A549 (cell line): ENCODE measurements around the gene MTG1. TPM values are rescaled to one million over a fixed set of nuclear protein-coding genes. Genes with fewer than 3 reads are reported as not detected.
A peak's percentile ranks its signal among the peaks of the same experiment; 100 is the strongest.

Experiments used
- ATAC-seq, 2 experiments: fragments of 200-7000 bp in 1 of 2; fragments of >200 bp in 1 of 2; cut with Nextera tagmentation in 1 of 2; cut with Tn5 transposase in 1 of 2; 3 replicates each; pipeline versions ENCODE4 v1.8.0 to v1.9.1; 2018 to 2020; ENCODE audit warnings: mild to moderate bottlenecking in 1 of 2, moderate library complexity in 1 of 2
- CTCF ChIA-PET: fragments of 300-600 bp; sonication (Branson Sonifier 250); formaldehyde crosslinking; extraction: SDS; loops from one replicate; lab custom pipeline; 2021; ENCODE audit warnings: antibody characterized with exemption, inconsistent platforms; lab: Yijun Ruan, JAX
- POLR2A ChIA-PET: fragments of 350-600 bp; formaldehyde crosslinking; extraction: SDS; loops from one replicate; lab custom pipeline; 2021; ENCODE audit warnings: antibody characterized with exemption, inconsistent platforms; lab: Yijun Ruan, JAX
- DNase-seq, 2 experiments: peaks; one replicate each; pipeline versions ENCODE4 v3.0.0 to v3.0.0-alpha.2; 2011 to 2016; ENCODE audit warnings: low read depth in 1 of 2, low spot score in 1 of 2
- FAIRE-seq: peaks from 2 replicates; lab custom pipeline; 2011; peaks lifted over from hg19 to GRCh38; lab: Jason Lieb, UNC
- H3K27ac ChIP-seq, 2 experiments: fragments of >200 bp; sonication (Bioruptor Twin); formaldehyde crosslinking; 3 replicates each; pipeline ENCODE4 v1.5.1; 2016 to 2017
- H3K4me1 ChIP-seq: fragments of >200 bp; sonication (Bioruptor Twin); formaldehyde crosslinking; 3 replicates; pipeline ENCODE4 v1.6.1; 2016
- H3K4me2 ChIP-seq: fragments of >200 bp; sonication (Bioruptor Twin); formaldehyde crosslinking; 3 replicates; pipeline ENCODE4 v1.6.1; 2016
- H3K4me3 ChIP-seq: fragments of >200 bp; sonication (Bioruptor Twin); formaldehyde crosslinking; 3 replicates; pipeline ENCODE4 v1.5.1; 2016
- H3K9me3 ChIP-seq: fragments of >200 bp; sonication (Bioruptor Twin); formaldehyde crosslinking; 3 replicates; pipeline ENCODE4 v1.6.1; 2016
- ATOH8 ChIP-seq: fragments of 250-450 bp; sonication (Bioruptor Pico); IDR thresholded peaks from 2 replicates; pipeline ENCODE4 v1.5.0; 2020; ENCODE audit warnings: low read depth, mild to moderate bottlenecking, moderate library complexity
- BCL3 ChIP-seq: fragments of >200 bp; sonication (Bioruptor Twin); formaldehyde crosslinking; IDR thresholded peaks from 3 replicates; pipeline ENCODE4 v1.6.1; 2016
- BHLHE40 ChIP-seq: IDR thresholded peaks from 2 replicates; pipeline ENCODE4 v1.6.1; 2012; ENCODE audit warnings: low read depth, low read length, inconsistent platforms
- CBX2 ChIP-seq: fragments of 200-600 bp; sonication (generic); IDR thresholded peaks from 2 replicates; pipeline ENCODE4 v1.6.1; 2016; ENCODE audit warnings: low read depth, mild to moderate bottlenecking, borderline replicate concordance
- CBX8 ChIP-seq: fragments of 200-600 bp; sonication (generic); IDR thresholded peaks from 2 replicates; pipeline ENCODE4 v1.6.1; 2016
- CEBPB ChIP-seq, 2 experiments: fragments of >200 bp in 1 of 2; sonication (Bioruptor Twin) in 1 of 2; formaldehyde crosslinking in 1 of 2; IDR thresholded peaks; 2 replicates each; pipeline ENCODE4 v1.6.1; 2012 to 2016
- CHD2 ChIP-seq: fragments of 150-350 bp; IDR thresholded peaks from 2 replicates; pipeline ENCODE4 v1.6.1; 2014; ENCODE audit warnings: low read length; ENCODE audit not compliant: partially characterized antibody
- CHD4 ChIP-seq: fragments of 200-600 bp; sonication (generic); IDR thresholded peaks from 2 replicates; pipeline ENCODE4 v1.6.1; 2016; ENCODE audit warnings: antibody characterized with exemption, mild to moderate bottlenecking, borderline replicate concordance
- EHF ChIP-seq: fragments of 250-450 bp; sonication (Bioruptor Pico); IDR thresholded peaks from 2 replicates; pipeline ENCODE4 v1.5.0; 2020; ENCODE audit warnings: mild to moderate bottlenecking
- EP300 ChIP-seq, 2 experiments: fragments of >200 bp; sonication (Bioruptor Twin); formaldehyde crosslinking; IDR thresholded peaks; 2 replicates in 1 of 2; 3 replicates in 1 of 2; pipeline ENCODE4 v1.6.1; 2016 to 2017
- FOSB ChIP-seq: fragments of 250-450 bp; sonication (Bioruptor Pico); IDR thresholded peaks from 2 replicates; pipeline ENCODE4 v1.5.0; 2020; ENCODE audit warnings: mild to moderate bottlenecking, moderate library complexity
- HEYL ChIP-seq: fragments of 250-450 bp; sonication (Bioruptor Pico); IDR thresholded peaks from 2 replicates; pipeline ENCODE4 v1.8.0; 2021; ENCODE audit warnings: mild to moderate bottlenecking, moderate library complexity
- HMGXB4 ChIP-seq: fragments of 250-450 bp; sonication (Bioruptor Pico); IDR thresholded peaks from 2 replicates; pipeline ENCODE4 v1.5.0; 2021; ENCODE audit warnings: mild to moderate bottlenecking, moderate library complexity, borderline replicate concordance
- HOXA7 ChIP-seq: fragments of 250-450 bp; sonication (Bioruptor Pico); IDR thresholded peaks from 2 replicates; pipeline ENCODE4 v1.5.0; 2020; ENCODE audit warnings: mild to moderate bottlenecking, moderate library complexity
- HOXB5 ChIP-seq: fragments of 250-450 bp; sonication (Bioruptor Pico); IDR thresholded peaks from 2 replicates; pipeline ENCODE4 v1.5.0; 2020; ENCODE audit warnings: mild to moderate bottlenecking, moderate library complexity
- KDM1A ChIP-seq: fragments of 200-600 bp; sonication (generic); IDR thresholded peaks from 2 replicates; pipeline ENCODE4 v1.6.1; 2016; ENCODE audit warnings: low read depth, mild to moderate bottlenecking
- MAFK ChIP-seq: fragments of 450-650 bp; IDR thresholded peaks from 2 replicates; pipeline ENCODE4 v1.6.1; 2014; ENCODE audit not compliant: partially characterized antibody
- MAX ChIP-seq: IDR thresholded peaks from 2 replicates; pipeline ENCODE4 v1.6.1; 2012
- NFE2L2 ChIP-seq: fragments of 150-350 bp; conservative IDR thresholded peaks from 2 replicates; pipeline ENCODE4 v1.6.1; 2014; ENCODE audit warnings: low read length
- PBX3 ChIP-seq: IDR thresholded peaks from 2 replicates; pipeline ENCODE4 v1.6.1; 2012
- POLR2A ChIP-seq: IDR thresholded peaks from 2 replicates; pipeline ENCODE4 v1.6.1; 2012; ENCODE audit warnings: mild to moderate bottlenecking, low read length
- POLR2AphosphoS2 ChIP-seq: conservative IDR thresholded peaks from 2 replicates; pipeline ENCODE4 v1.6.1; 2012; ENCODE audit warnings: low read length, improper control_type of control experiment, inconsistent platforms
- RARB ChIP-seq: fragments of 250-450 bp; sonication (Bioruptor Pico); IDR thresholded peaks from 2 replicates; pipeline ENCODE4 v1.8.0; 2021; ENCODE audit warnings: mild to moderate bottlenecking, moderate library complexity
- RCOR1 ChIP-seq: fragments of 150-350 bp; IDR thresholded peaks from 2 replicates; pipeline ENCODE4 v1.6.1; 2014; ENCODE audit warnings: antibody characterized with exemption, low read length, low read depth
- RFX5 ChIP-seq: fragments of 450-650 bp; IDR thresholded peaks from 2 replicates; pipeline ENCODE4 v1.7.1; 2014; ENCODE audit warnings: antibody characterized with exemption, mild to moderate bottlenecking, moderate library complexity
- TFCP2L1 ChIP-seq: fragments of 250-450 bp; sonication (Bioruptor Pico); IDR thresholded peaks from 2 replicates; pipeline ENCODE4 v1.5.0; 2021; ENCODE audit warnings: mild to moderate bottlenecking
- ZFP36 ChIP-seq: fragments of 450-650 bp; IDR thresholded peaks from 2 replicates; pipeline ENCODE4 v1.6.1; 2014; ENCODE audit warnings: borderline replicate concordance; ENCODE audit not compliant: partially characterized antibody
- WGBS: methylation state at CpG from one replicate; pipeline ENCODE4 v1.1.6; 2017; ENCODE audit errors: missing lambda C conversion rate; 5-methylcytosine and 5-hydroxymethylcytosine counted together
- polyA plus RNA-seq, 4 experiments: library from polyadenylated mRNA; depleted of rRNA in 3 of 4; stranded (reverse); fragments of >200 nt; fragmentation: RNase III in 1 of 4; extraction: RNeasy Plus Mini Kit Qiagen cat#74134 plus additional on column Dnase treatment in 1 of 4; gene quantifications; 2 replicates in 3 of 4; 3 replicates in 1 of 4; pipeline ENCODE4 v1.2.3, GENCODE V29; 2011 to 2017
- TF ChIP-seq, protein P1 (sequence below): fragments of >200 bp; sonication (Bioruptor Twin); formaldehyde crosslinking; IDR thresholded peaks from 3 replicates; pipeline ENCODE4 v1.5.1; 2016

MTG1 gene
- polyA plus RNA-seq, 2 of the 4 experiments (the other 2 are of a cell fraction) = 60.3 to 67.2 TPM

DNA sequence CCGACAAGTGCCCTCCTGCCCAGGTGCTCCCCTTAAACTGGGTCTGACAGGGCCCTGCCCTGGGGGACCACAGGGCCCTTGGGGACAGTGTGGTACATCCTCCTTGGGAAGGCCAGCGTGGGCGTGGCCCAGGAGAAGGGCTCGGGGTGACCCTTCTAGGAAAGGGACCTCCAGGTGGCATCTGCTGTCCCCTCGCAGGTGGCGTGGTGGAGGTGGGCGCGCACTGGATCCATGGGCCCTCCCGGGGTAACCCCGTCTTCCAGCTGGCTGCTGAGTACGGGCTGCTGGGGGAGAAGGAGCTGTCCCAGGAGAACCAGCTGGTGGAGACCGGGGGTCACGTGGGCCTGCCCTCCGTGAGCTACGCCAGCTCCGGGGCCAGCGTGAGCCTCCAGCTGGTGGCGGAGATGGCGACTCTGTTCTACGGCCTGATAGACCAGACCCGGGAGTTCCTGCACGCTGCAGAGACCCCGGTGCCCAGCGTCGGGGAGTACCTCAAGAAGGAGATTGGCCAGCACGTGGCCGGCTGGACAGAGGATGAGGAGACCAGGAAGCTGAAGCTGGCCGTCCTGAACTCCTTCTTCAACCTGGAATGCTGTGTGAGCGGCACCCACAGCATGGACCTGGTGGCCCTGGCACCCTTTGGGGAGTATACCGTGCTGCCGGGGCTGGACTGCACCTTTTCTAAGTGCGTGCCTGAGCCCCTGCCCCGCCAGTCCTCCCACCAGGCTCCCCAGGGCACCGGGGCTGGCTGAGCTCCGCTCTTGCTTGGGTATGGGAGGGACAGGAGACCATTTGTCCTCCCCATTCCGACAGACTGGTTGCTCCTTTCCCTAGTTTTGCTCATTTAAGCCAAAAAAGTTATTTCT, 13.9 kb upstream of the MTG1 start:
- Histone ChIP-seq H3K4me3 (peak overlapping the region; percentile 70), H3K9me3 (no peaks in the 10 kb centered on the region), H3K4me2 (peak overlapping the region; percentile 92), H3K4me1 (peaks cover 5% of the 10 kb centered on the region; the same call in 1 of the 3 replicates), H3K27ac (peak overlapping the region in 1 of 2 experiments; percentile 87; a peak in 4 of 6 replicates)
- TF ChIP-seq MAX = no peak
- TF ChIP-seq TFCP2L1 = no peak
- TF ChIP-seq, protein P1, sequence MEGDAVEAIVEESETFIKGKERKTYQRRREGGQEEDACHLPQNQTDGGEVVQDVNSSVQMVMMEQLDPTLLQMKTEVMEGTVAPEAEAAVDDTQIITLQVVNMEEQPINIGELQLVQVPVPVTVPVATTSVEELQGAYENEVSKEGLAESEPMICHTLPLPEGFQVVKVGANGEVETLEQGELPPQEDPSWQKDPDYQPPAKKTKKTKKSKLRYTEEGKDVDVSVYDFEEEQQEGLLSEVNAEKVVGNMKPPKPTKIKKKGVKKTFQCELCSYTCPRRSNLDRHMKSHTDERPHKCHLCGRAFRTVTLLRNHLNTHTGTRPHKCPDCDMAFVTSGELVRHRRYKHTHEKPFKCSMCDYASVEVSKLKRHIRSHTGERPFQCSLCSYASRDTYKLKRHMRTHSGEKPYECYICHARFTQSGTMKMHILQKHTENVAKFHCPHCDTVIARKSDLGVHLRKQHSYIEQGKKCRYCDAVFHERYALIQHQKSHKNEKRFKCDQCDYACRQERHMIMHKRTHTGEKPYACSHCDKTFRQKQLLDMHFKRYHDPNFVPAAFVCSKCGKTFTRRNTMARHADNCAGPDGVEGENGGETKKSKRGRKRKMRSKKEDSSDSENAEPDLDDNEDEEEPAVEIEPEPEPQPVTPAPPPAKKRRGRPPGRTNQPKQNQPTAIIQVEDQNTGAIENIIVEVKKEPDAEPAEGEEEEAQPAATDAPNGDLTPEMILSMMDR = no peak
- no peak for TF ChIP-seq BCL3
- TF ChIP-seq EHF = no peak
- TF ChIP-seq CHD2 = no peak
- no peak for TF ChIP-seq RARB
- no peak for TF ChIP-seq BHLHE40
- TF ChIP-seq CEBPB (IDR thresholded peaks at IDR 0.05) = no peak
- TF ChIP-seq PBX3 = no peak
- no peak for TF ChIP-seq KDM1A
- no peak for TF ChIP-seq CBX8
- TF ChIP-seq RFX5 = no peak
- TF ChIP-seq HMGXB4 (CRISPR knock-in tag) = no peak
- TF ChIP-seq EP300 (IDR thresholded peaks at IDR 0.05) = no peak
- no peak for TF ChIP-seq FOSB (CRISPR knock-in tag)
- no peak for TF ChIP-seq POLR2AphosphoS2
- FAIRE-seq = no peak
- WGBS = 96% methylated on average over 32 of the region's 36 CpGs
- no peak for ATAC-seq
- ChIA-PET POLR2A (no interaction called here), CTCF (interaction anchor here (1.0 kb wide), 2 partner anchors 50 to 66 kb away, joined by 3 to 5 read pairs; no protein-coding TSS in a partner anchor)
- no peak for DNase-seq

DNA sequence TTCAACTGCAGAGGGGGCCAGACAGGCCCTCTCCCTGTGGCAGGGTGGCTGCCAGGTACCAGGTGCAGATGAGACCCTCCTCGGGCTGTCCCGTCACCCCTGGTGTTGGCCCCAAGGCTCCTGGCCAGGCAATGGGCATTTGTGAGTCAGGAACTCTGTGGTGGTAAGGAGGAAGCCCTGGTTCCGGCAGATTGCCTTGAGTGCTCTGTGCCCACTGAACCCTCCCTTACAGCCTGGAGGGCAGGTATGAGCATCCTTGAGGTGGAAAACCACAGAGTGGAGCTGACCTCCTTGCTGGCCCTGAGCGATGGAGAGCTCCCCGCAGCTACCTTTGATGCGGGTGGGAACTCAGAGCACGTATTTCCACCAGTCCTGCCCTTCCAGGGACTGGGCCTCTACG, 12.9 kb upstream of the MTG1 start:
- TF ChIP-seq HOXA7 (CRISPR knock-in tag) (no peak), CHD2 (no peak), ZFP36 (no peak), POLR2A (no peak), ATOH8 (CRISPR knock-in tag) (no peak), FOSB (CRISPR knock-in tag) (no peak), NFE2L2 (no peak), CHD4 (no peak), RCOR1 (no peak), HMGXB4 (CRISPR knock-in tag) (no peak), MAFK (no peak), CBX2 (no peak), HOXB5 (no peak), HEYL (CRISPR knock-in tag) (no peak)
- ChIA-PET CTCF (interaction anchor here (1.0 to 1.4 kb wide), 3 partner anchors 10 to 51 kb away, joined by 3 to 5 read pairs (median 4); no protein-coding TSS in a partner anchor), POLR2A (interaction anchor here (1.3 kb wide), 1 partner anchor 8 kb away, joined by 4 read pairs; the partner anchor contains the start of gene ECHS1)
- no peak for DNase-seq
- no peak overlapping the region for H3K4me3 ChIP-seq
- no peak for ATAC-seq
- peaks cover 5% of the 10 kb centered on the region; the same call in 1 of the 3 replicates for H3K4me1 ChIP-seq
- 92% methylated on average over 4 of the region's 8 CpGs for WGBS
- H3K9me3 ChIP-seq = no peaks in the 10 kb centered on the region
- H3K4me2 ChIP-seq = no peak overlapping the region
- no peak for FAIRE-seq
- H3K27ac ChIP-seq = no peak overlapping the region
